SK-MEL-5 (cell line): Measurements from ENCODE around the gene ANXA4. TPM values are rescaled to one million over a fixed set of nuclear protein-coding genes. Genes with fewer than 3 reads are reported as not detected.
A peak's percentile ranks its signal among the peaks of the same experiment; 100 is the strongest.
"Not testable (repeated sequence)": the region's sequence is repeated elsewhere in the genome, so short reads cannot be mapped to it uniquely, and the experiment has no call there.

Experiments used
- DNase-seq: peaks from one replicate; pipeline ENCODE4 v3.0.0-alpha.2; 2016; ENCODE audit warnings: low read depth, low spot score
- in situ Hi-C: cut with HindIII; loops from 2 replicates; pipeline ENCODE4 v1.10.0; 2016; ENCODE audit warnings: low sequenced_read_pairs, high pct_unique_total_duplicates, low pct_unique_long_range_greater_than_20kb
- total RNA-seq: library from RNA; depleted of rRNA; stranded (reverse); fragments of >200 nt; shearing (Covaris generic); gene quantifications from 2 replicates; pipeline ENCODE4 v1.2.3, GENCODE V29; 2014

ANXA4 gene
- total RNA-seq, 1 experiment from 2014 or later = 24.6 TPM

- in situ Hi-C loops = loop anchor here (25.0 kb wide), 1 partner anchor 253 kb away; no protein-coding TSS in a partner anchor
- no peak for DNase-seq
Measured at GRCh38 chr2:69815717-69816116, 73.8 kb downstream of the ANXA4 start.

GRCh38 chr2:69816923-69817542 lies 75.1 kb downstream of the ANXA4 start:
- peak; percentile 92 for DNase-seq
- in situ Hi-C loops = loop anchor here (25.0 kb wide), 1 partner anchor 255 kb away; no protein-coding TSS in a partner anchor

- DNase-seq = no peak
Measured at GRCh38 chr2:69817729-69818501, 76.0 kb downstream of the ANXA4 start.

GRCh38 chr2:69827796-69828540 lies 86.0 kb downstream of the ANXA4 start:
- DNase-seq = no peak
- in situ Hi-C loops = no loop called here

More at GRCh38 chr2:69817729-69818501, 76.0 kb downstream of the ANXA4 start:
- in situ Hi-C loops = loop anchor here (25.0 kb wide), 1 partner anchor 256 kb away; no protein-coding TSS in a partner anchor

- no peak for DNase-seq
- in situ Hi-C loops = no loop called here
Measured at GRCh38 chr2:69828938-69829255, 87.0 kb downstream of the ANXA4 start.

- in situ Hi-C loops = no loop called here
- peak; percentile 95 for DNase-seq
Measured at GRCh38 chr2:69829256-69830044, 87.5 kb downstream of the ANXA4 start, which contains the start of gene GMCL1. GMCL1 (plus strand) TSS chr2:69829660; CDS start chr2:69829893, 233 bp downstream.

- peak; percentile 45 for DNase-seq
- in situ Hi-C loops = no loop called here
Measured at GRCh38 chr2:69830045-69830905, 88.3 kb downstream of the ANXA4 start.

GRCh38 chr2:69830906-69831241 lies 88.9 kb downstream of the ANXA4 start:
- DNase-seq, in situ Hi-C loops: not testable (repeated sequence)

- in situ Hi-C loops = no loop called here
- no peak for DNase-seq
Measured at GRCh38 chr2:69831354-69831905, 89.5 kb downstream of the ANXA4 start.

- in situ Hi-C loops = no loop called here
- DNase-seq = no peak
Measured at GRCh38 chr2:69833752-69834151, 91.8 kb downstream of the ANXA4 start.

- DNase-seq = no peak
- in situ Hi-C loops = no loop called here
Measured at GRCh38 chr2:69835666-69836065, 93.7 kb downstream of the ANXA4 start.

GRCh38 chr2:69836316-69836715 lies 94.4 kb downstream of the ANXA4 start:
- in situ Hi-C loops = no loop called here
- no peak for DNase-seq

- DNase-seq = no peak
- in situ Hi-C loops = no loop called here
Measured at GRCh38 chr2:69837533-69837932, 95.6 kb downstream of the ANXA4 start.

GRCh38 chr2:69843993-69844392 lies 102.1 kb downstream of the ANXA4 start:
- DNase-seq = no peak
- in situ Hi-C loops = no loop called here

- in situ Hi-C loops = no loop called here
- DNase-seq = no peak
Measured at GRCh38 chr2:69844560-69844959, 102.6 kb downstream of the ANXA4 start.

GRCh38 chr2:69846182-69847067 lies 104.5 kb downstream of the ANXA4 start:
- DNase-seq = no peak

More at GRCh38 chr2:69846182-69847067, 104.5 kb downstream of the ANXA4 start:
- in situ Hi-C loops = no loop called here
